Measurements from ENCODE around the gene CGRRF1.

GRCh38 chr14:54503486-54503885 lies 6.2 kb upstream of the CGRRF1 start:
- TF ChIP-seq CTCF (IDR thresholded peaks at IDR 0.05 in 2 of 3, conservative IDR thresholded peaks at IDR 0.05 in 1 of 3; ENCODE audit: insufficient read depth in 2 of 3, low read depth in 1 of 3, low read length in 3 of 3), result peak in 2 of 3 experiments; percentile 34 to 55; a peak in 2 of 6 replicates
- TF ChIP-seq POLR2A (conservative IDR thresholded peaks at IDR 0.05), result no peak
- no peak for TF ChIP-seq TAF7 (tag; IDR thresholded peaks at IDR 0.05)
- TF ChIP-seq JUN (IDR thresholded peaks at IDR 0.05; ENCODE audit: borderline replicate concordance, low read depth, low read length), result no peak
- TF ChIP-seq JUN (CRISPR knock-in tag; IDR thresholded peaks at IDR 0.05; ENCODE audit: borderline replicate concordance), result no peak
- TF ChIP-seq HNRNPLL (IDR thresholded peaks at IDR 0.05; ENCODE audit: low read depth, low read length, poor library complexity, severe bottlenecking), result no peak
- TF ChIP-seq SIN3A (IDR thresholded peaks at IDR 0.05; ENCODE audit: borderline replicate concordance in 2 of 2, control insufficient read depth in 1 of 2, low read depth in 2 of 2, low read length in 2 of 2), result no peak

All from K562 (cell line).